K562 (cell line): Measurements from ENCODE around the gene WDR18. TPM values are rescaled to one million over a fixed set of nuclear protein-coding genes. Genes with fewer than 3 reads are reported as not detected.

Source experiments
- COPS2 ChIP-seq: fragments of 450-650 bp; conservative IDR thresholded peaks from 2 replicates; pipeline ENCODE4 v1.6.1; 2016; ENCODE audit warnings: mild to moderate bottlenecking, moderate library complexity
- CXXC5 ChIP-seq: fragments of 250-450 bp; sonication (Bioruptor Pico); IDR thresholded peaks from 2 replicates; pipeline ENCODE4 v1.8.0; 2022; ENCODE audit warnings: inconsistent platforms, mild to moderate bottlenecking, moderate library complexity
- DACH1 ChIP-seq: fragments of 450-650 bp; IDR thresholded peaks from 2 replicates; pipeline ENCODE4 v1.6.1; 2018; ENCODE audit not compliant: partially characterized antibody
- FOXA1 ChIP-seq: fragments of 450-650 bp; IDR thresholded peaks from 2 replicates; pipeline ENCODE4 v1.6.1; 2016; ENCODE audit warnings: mild to moderate bottlenecking, borderline replicate concordance
- LEF1 ChIP-seq: fragments of 450-650 bp; IDR thresholded peaks from 2 replicates; pipeline ENCODE4 v1.6.1; 2016; ENCODE audit warnings: mild to moderate bottlenecking
- SMAD3 ChIP-seq: fragments of 450-650 bp; formaldehyde crosslinking; conservative IDR thresholded peaks from 2 replicates; pipeline ENCODE4 v1.4.0; 2020; ENCODE audit warnings: mild to moderate bottlenecking
- SPI1 ChIP-seq: IDR thresholded peaks from 2 replicates; pipeline ENCODE4 v1.6.1; 2011; ENCODE audit warnings: low read depth, low read length, control low read depth, borderline replicate concordance
- TAF1 ChIP-seq: IDR thresholded peaks from 2 replicates; pipeline ENCODE4 v1.6.1; 2011; ENCODE audit warnings: mild to moderate bottlenecking, low read length, moderate library complexity; ENCODE audit not compliant: insufficient read depth, control insufficient read depth, severe bottlenecking; ENCODE audit errors: extremely low read depth
- THRA ChIP-seq: fragments of 450-650 bp; IDR thresholded peaks from 2 replicates; pipeline ENCODE4 v1.6.1; 2017; ENCODE audit warnings: mild to moderate bottlenecking, moderate library complexity
- ZNF174 ChIP-seq: fragments of 250-450 bp; sonication (Bioruptor Pico); IDR thresholded peaks from 2 replicates; pipeline ENCODE4 v1.4.0; 2020; ENCODE audit warnings: mild to moderate bottlenecking
- ZNF780A ChIP-seq: fragments of 250-450 bp; sonication (Bioruptor Pico); IDR thresholded peaks from 2 replicates; pipeline ENCODE4 v1.5.0; 2021; ENCODE audit warnings: mild to moderate bottlenecking
- polyA plus RNA-seq, 8 experiments: library from polyadenylated mRNA; depleted of rRNA in 4 of 8; stranded (reverse) in 5 of 8; unstranded in 3 of 8; fragments of >200 nt; fragmentation: Nextera tagmentation in 2 of 8; fragmentation: Illumina TruSeq in 1 of 8; extraction: Ambion mirVana in 2 of 8; extraction: Trizol in 1 of 8; gene quantifications; 2 replicates each; pipeline versions ENCODE4 v1.2.1 to v1.2.3, GENCODE V29; 2011 to 2014; ENCODE audit warnings: inconsistent platforms in 1 of 8, missing spikeins in 1 of 8
- total RNA-seq, 7 experiments: library from RNA; depleted of rRNA in 6 of 7; stranded (reverse); fragments of >200 nt in 6 of 7; fragmentation: Illumina TruSeq in 2 of 7; extraction: Trizol in 2 of 7; gene quantifications; 2 replicates each; pipeline versions ENCODE4 v1.2.1 to v1.2.3, GENCODE V29; 2011 to 2021; ENCODE audit warnings: low replicate concordance in 1 of 7
- TF ChIP-seq, protein P1 (sequence below): fragments of 250-450 bp; sonication (Bioruptor Pico); IDR thresholded peaks from 2 replicates; pipeline ENCODE4 v1.5.0; 2021; ENCODE audit warnings: mild to moderate bottlenecking, borderline replicate concordance
- TF ChIP-seq, protein P2 (sequence below): sonication (generic); formaldehyde crosslinking; IDR thresholded peaks from 2 replicates; pipeline ENCODE4 v1.8.0; 2022; ENCODE audit warnings: mild to moderate bottlenecking, missing genetic modification reagents
- TF ChIP-seq, protein P3 (sequence below), 3 experiments: fragments of 200-800 bp in 1 of 3; fragments of 250-450 bp in 1 of 3; fragments of 450-650 bp in 1 of 3; sonication (Bioruptor Pico) in 1 of 3; sonication (Bioruptor generic) in 1 of 3; formaldehyde crosslinking in 1 of 3; IDR thresholded peaks; 2 replicates each; pipeline versions ENCODE4 v1.6.1 to v1.8.0; 2016 to 2022; ENCODE audit warnings: mild to moderate bottlenecking in 2 of 3, missing genetic modification characterization in 2 of 3, missing compliant biosample characterization in 1 of 3, moderate library complexity in 1 of 3

Gene WDR18
- total and polyA plus RNA-seq, 9 of the 15 experiments (the other 6 are each of a cell fraction or from before 2014, with no cell fraction given), result 0.65 to 181 (median 30.1) TPM

DNA sequence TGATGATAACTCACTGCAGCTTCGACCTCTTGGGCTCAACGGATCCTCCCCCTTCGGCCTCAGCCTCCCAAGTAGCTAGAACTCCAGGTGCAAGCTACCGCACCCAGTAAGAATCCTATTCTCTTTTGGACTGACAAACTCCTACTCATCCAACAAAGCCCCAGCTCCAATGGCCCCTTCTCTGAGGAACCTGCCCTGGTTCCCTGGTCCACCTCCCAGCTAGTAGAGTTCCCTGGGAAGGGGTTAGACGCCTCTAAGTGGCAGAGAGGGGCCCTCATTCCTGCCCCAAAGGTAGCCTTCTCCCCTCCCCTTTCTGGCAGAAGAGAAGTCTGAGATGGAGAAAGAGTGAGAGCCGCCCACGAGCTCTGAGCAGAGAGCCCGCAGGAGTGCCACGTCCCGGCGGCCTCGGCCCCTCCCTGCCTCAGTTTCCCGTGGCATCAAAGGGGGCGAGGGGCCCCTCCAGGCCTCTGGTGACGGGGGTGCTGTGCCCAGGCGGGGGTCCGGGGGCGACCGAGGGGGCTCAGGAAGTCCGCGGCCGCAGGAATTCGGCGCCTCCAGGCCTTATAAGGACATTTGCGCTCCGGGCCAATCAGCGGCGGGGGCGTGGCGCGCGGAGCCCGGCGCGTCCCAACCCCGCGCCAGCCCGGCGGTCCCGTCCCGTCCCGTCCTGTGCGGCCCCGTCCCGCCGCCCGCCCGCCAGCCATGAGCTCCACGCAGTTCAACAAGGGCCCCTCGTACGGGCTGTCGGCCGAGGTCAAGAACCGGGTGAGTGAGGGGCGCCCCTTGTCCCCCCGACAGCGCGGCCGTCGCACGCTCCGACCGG is 42.0 kb downstream of the WDR18 start, which contains the start of gene CNN2 (continued):
- TF ChIP-seq, protein P1, sequence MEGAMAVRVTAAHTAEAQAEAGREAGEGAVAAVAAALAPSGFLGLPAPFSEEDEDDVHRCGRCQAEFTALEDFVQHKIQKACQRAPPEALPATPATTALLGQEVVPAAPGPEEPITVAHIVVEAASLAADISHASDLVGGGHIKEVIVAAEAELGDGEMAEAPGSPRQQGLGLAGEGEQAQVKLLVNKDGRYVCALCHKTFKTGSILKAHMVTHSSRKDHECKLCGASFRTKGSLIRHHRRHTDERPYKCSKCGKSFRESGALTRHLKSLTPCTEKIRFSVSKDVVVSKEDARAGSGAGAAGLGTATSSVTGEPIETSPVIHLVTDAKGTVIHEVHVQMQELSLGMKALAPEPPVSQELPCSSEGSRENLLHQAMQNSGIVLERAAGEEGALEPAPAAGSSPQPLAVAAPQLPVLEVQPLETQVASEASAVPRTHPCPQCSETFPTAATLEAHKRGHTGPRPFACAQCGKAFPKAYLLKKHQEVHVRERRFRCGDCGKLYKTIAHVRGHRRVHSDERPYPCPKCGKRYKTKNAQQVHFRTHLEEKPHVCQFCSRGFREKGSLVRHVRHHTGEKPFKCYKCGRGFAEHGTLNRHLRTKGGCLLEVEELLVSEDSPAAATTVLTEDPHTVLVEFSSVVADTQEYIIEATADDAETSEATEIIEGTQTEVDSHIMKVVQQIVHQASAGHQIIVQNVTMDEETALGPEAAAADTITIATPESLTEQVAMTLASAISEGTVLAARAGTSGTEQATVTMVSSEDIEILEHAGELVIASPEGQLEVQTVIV, result no peak
- TF ChIP-seq FOXA1 (no peak), THRA (no peak), TAF1 (peak; percentile 54), COPS2 (no peak), CXXC5 (CRISPR knock-in tag) (peak; percentile 87), ZNF174 (CRISPR knock-in tag) (no peak), LEF1 (no peak), SMAD3 (CRISPR knock-in tag) (no peak), SPI1 (no peak), DACH1 (no peak), ZNF780A (CRISPR knock-in tag) (no peak)
- TF ChIP-seq, protein P2, sequence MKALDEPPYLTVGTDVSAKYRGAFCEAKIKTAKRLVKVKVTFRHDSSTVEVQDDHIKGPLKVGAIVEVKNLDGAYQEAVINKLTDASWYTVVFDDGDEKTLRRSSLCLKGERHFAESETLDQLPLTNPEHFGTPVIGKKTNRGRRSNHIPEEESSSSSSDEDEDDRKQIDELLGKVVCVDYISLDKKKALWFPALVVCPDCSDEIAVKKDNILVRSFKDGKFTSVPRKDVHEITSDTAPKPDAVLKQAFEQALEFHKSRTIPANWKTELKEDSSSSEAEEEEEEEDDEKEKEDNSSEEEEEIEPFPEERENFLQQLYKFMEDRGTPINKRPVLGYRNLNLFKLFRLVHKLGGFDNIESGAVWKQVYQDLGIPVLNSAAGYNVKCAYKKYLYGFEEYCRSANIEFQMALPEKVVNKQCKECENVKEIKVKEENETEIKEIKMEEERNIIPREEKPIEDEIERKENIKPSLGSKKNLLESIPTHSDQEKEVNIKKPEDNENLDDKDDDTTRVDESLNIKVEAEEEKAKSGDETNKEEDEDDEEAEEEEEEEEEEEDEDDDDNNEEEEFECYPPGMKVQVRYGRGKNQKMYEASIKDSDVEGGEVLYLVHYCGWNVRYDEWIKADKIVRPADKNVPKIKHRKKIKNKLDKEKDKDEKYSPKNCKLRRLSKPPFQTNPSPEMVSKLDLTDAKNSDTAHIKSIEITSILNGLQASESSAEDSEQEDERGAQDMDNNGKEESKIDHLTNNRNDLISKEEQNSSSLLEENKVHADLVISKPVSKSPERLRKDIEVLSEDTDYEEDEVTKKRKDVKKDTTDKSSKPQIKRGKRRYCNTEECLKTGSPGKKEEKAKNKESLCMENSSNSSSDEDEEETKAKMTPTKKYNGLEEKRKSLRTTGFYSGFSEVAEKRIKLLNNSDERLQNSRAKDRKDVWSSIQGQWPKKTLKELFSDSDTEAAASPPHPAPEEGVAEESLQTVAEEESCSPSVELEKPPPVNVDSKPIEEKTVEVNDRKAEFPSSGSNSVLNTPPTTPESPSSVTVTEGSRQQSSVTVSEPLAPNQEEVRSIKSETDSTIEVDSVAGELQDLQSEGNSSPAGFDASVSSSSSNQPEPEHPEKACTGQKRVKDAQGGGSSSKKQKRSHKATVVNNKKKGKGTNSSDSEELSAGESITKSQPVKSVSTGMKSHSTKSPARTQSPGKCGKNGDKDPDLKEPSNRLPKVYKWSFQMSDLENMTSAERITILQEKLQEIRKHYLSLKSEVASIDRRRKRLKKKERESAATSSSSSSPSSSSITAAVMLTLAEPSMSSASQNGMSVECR, result peak; percentile 77
- TF ChIP-seq, protein P3, sequence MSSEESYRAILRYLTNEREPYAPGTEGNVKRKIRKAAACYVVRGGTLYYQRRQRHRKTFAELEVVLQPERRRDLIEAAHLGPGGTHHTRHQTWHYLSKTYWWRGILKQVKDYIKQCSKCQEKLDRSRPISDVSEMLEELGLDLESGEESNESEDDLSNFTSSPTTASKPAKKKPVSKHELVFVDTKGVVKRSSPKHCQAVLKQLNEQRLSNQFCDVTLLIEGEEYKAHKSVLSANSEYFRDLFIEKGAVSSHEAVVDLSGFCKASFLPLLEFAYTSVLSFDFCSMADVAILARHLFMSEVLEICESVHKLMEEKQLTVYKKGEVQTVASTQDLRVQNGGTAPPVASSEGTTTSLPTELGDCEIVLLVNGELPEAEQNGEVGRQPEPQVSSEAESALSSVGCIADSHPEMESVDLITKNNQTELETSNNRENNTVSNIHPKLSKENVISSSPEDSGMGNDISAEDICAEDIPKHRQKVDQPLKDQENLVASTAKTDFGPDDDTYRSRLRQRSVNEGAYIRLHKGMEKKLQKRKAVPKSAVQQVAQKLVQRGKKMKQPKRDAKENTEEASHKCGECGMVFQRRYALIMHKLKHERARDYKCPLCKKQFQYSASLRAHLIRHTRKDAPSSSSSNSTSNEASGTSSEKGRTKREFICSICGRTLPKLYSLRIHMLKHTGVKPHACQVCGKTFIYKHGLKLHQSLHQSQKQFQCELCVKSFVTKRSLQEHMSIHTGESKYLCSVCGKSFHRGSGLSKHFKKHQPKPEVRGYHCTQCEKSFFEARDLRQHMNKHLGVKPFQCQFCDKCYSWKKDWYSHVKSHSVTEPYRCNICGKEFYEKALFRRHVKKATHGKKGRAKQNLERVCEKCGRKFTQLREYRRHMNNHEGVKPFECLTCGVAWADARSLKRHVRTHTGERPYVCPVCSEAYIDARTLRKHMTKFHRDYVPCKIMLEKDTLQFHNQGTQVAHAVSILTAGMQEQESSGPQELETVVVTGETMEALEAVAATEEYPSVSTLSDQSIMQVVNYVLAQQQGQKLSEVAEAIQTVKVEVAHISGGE (CRISPR knock-in tag; IDR thresholded peaks at IDR 0.05), result peak in 1 of 3 experiments; percentile 60; a peak in 1 of 6 replicates
